Brain microvascular endothelial cell (primary cell): Measurements from ENCODE around the gene ZC3HAV1.
"Not testable (repeated sequence)": the region's sequence is repeated elsewhere in the genome, so short reads cannot be mapped to it uniquely, and the experiment has no call there.

ENCODE experiments used
- DNase-seq: peaks from one replicate; pipeline ENCODE4 v3.0.0-alpha.2; 2020
- H3K27ac ChIP-seq: fragments of 250-450 bp; sonication (Bioruptor Pico); 2 replicates; pipeline ENCODE4 v1.5.1; 2020; ENCODE audit warnings: mild to moderate bottlenecking, moderate library complexity
- H3K27me3 ChIP-seq: fragments of 250-450 bp; sonication (Bioruptor Pico); replicated peaks from 2 replicates; pipeline ENCODE4 v1.5.1; 2020; ENCODE audit warnings: mild to moderate bottlenecking
- H3K36me3 ChIP-seq: fragments of 250-450 bp; sonication (Bioruptor Pico); replicated peaks from 2 replicates; pipeline ENCODE4 v1.5.1; 2020; ENCODE audit warnings: mild to moderate bottlenecking
- H3K4me3 ChIP-seq: 2 replicates; pipeline ENCODE4 v1.5.1; 2011; ENCODE audit warnings: low read depth, mild to moderate bottlenecking, control low read depth, low read length, moderate library complexity
- in situ Hi-C: cut with HindIII; loops from 2 replicates; pipeline ENCODE4 v1.10.0; 2017; ENCODE audit warnings: low sequenced_read_pairs, low pct_ligation_motif_present
- TF ChIP-seq, protein P1 (sequence below): IDR thresholded peaks from 2 replicates; pipeline ENCODE4 v1.5.1; 2011; ENCODE audit warnings: low read depth, mild to moderate bottlenecking, moderate library complexity, low read length, control low read depth, inconsistent platforms; ENCODE audit errors: missing control alignments

ZC3HAV1 gene

DNA sequence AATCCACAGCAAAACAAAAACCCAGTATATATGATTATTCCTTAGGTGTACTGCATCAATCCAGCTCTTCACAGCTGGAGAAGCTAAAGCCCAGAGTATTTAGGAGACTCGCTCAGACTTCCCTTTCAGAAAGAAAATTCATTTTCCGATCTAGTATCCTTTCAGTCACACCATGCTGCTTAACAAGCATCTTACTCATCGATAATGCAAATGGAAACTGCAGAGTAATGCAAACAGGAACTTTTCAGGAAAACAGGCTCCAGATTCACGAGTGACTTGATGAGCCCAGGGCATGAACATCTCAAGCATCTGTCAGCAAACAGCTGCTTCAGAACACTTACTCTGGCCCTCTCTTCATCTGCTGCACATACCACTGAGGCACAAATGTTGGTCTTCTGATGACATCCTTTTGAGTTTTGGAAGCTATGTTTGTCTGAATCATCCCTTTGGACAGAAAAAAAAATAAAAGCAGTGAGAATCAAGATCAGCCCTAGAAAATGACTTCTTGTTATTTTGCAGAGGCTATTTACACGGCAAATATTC lies 48.8 kb downstream of the ZC3HAV1 start:
- Histone ChIP-seq H3K4me3 (no peak overlapping the region), H3K36me3 (peaks cover 29% of the 10 kb centered on the region), H3K27me3 (no peaks in the 10 kb centered on the region), H3K27ac (no peak overlapping the region)
- in situ Hi-C loops = no loop called here
- TF ChIP-seq, protein P1, sequence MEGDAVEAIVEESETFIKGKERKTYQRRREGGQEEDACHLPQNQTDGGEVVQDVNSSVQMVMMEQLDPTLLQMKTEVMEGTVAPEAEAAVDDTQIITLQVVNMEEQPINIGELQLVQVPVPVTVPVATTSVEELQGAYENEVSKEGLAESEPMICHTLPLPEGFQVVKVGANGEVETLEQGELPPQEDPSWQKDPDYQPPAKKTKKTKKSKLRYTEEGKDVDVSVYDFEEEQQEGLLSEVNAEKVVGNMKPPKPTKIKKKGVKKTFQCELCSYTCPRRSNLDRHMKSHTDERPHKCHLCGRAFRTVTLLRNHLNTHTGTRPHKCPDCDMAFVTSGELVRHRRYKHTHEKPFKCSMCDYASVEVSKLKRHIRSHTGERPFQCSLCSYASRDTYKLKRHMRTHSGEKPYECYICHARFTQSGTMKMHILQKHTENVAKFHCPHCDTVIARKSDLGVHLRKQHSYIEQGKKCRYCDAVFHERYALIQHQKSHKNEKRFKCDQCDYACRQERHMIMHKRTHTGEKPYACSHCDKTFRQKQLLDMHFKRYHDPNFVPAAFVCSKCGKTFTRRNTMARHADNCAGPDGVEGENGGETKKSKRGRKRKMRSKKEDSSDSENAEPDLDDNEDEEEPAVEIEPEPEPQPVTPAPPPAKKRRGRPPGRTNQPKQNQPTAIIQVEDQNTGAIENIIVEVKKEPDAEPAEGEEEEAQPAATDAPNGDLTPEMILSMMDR = no peak
- no peak for DNase-seq

DNA sequence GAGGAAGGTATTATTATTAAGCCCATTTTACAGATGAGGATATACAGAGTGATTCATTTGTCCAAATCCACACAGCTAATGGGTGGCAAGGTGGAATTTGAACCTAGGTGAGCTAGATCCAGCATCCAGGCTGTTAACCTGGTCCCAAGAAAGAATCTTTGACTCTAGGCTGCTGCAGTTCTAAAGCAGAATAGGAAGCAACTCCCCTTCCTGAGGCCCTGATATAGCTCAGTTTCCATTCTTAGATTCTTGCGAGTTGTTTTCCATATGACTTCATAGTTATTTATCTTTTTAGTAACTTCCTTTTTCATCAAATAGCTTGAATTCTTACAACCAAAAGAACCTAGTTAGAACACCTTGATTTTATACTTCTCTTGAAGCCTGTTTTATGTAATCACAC lies 49.6 kb downstream of the ZC3HAV1 start:
- DNase-seq = no peak
- Histone ChIP-seq H3K36me3 (peaks cover 26% of the 10 kb centered on the region), H3K27me3 (no peaks in the 10 kb centered on the region), H3K27ac (no peak overlapping the region), H3K4me3 (no peak overlapping the region)
- TF ChIP-seq, protein P1 = no peak
- in situ Hi-C loops = no loop called here

DNA sequence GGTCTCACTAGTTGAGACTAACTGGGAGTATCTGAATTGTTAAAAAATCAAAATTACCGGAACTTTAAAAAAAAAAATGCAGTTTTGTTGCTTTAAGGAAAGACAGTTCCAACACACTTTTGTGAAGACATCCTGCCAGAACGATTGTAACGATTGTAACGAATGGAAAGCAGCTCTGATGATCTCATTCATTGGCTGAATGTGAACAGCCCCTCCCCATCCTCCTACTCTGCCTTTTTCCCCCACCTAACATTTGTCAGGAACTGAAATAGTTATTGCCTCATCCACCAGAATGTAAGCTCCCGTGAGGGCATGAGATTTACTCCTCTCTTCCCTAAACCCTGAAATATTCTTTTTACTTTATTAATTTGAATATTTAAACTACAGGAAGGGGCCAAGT lies 50.6 kb downstream of the ZC3HAV1 start:
- no peaks in the 10 kb centered on the region for H3K27me3 ChIP-seq
- no peak overlapping the region for H3K4me3 ChIP-seq
- TF ChIP-seq, protein P1 = no peak
- peaks cover 30% of the 10 kb centered on the region for H3K36me3 ChIP-seq
- H3K27ac ChIP-seq = no peak overlapping the region
- DNase-seq = no peak
- in situ Hi-C loops = no loop called here

DNA sequence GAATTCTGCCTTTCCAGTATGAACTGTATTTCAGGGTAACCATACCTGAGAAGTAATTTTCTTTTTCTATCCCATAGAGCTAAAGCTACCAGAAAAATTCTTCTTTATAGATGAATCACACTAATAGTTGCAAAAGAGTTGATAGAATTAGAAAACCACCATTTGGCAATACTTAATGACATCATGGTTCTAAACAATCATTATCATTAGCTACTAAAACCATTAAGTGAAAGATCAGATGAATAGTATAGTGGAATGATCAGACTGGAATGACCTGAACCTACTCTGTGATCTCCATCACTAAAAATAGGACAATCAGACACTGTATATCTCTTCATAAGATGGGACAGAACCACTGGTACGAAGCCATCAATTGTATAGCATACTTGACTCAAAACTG lies 53.8 kb downstream of the ZC3HAV1 start:
- Histone ChIP-seq H3K27ac (no peak overlapping the region), H3K4me3 (no peak overlapping the region), H3K27me3 (no peaks in the 10 kb centered on the region), H3K36me3 (peaks cover 30% of the 10 kb centered on the region)
- in situ Hi-C loops = no loop called here
- DNase-seq = no peak
- TF ChIP-seq, protein P1 = no peak

DNA sequence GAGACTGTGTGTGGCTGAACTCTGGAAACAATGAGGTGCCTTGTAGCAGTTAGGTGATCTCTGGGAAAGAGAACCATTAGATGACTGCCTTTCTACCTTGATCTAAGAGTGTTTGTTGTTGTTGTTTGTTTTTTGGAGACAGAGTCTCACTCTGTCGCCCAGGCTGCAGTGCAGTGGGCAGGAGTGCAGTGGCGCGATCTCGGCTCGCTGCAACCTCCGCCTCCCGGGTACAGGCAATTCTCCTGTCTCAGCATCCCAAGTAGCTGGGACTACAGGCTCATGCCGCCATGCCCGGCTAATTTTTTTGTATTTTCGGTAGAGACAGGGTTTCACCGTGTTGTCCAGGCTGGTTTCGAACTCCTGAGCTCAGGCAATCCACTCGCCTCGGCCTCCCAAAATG lies 54.9 kb downstream of the ZC3HAV1 start:
- H3K27me3 ChIP-seq, in situ Hi-C loops, DNase-seq, H3K27ac ChIP-seq, H3K4me3 ChIP-seq: not testable (repeated sequence)
- peaks cover 28% of the 10 kb centered on the region for H3K36me3 ChIP-seq

DNA sequence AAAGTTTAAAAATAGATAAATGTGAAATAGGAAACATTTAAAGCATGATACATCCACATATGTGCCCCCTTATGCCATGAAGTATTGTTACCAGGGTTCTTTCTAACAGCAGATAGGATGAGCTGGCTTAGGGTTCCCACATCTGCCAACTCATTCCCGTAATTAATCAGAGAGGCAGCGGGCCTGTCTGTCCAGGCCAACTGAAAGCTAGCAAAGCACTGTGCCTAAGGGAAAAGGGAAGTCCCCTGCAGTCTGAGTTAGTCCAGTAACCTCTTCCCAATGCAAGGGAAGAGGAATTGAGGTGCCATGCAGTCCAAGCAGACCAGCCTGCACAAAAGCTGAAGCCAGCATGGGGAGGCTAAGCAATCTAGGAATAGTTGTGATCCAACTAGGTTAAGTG lies 55.4 kb downstream of the ZC3HAV1 start:
- TF ChIP-seq, protein P1 = no peak
- in situ Hi-C loops = no loop called here
- Histone ChIP-seq H3K36me3 (peaks cover 31% of the 10 kb centered on the region), H3K27me3 (no peaks in the 10 kb centered on the region), H3K4me3 (no peak overlapping the region), H3K27ac (no peak overlapping the region)
- no peak for DNase-seq
